ENCODE measurements around the gene DSCAML1.

DNA sequence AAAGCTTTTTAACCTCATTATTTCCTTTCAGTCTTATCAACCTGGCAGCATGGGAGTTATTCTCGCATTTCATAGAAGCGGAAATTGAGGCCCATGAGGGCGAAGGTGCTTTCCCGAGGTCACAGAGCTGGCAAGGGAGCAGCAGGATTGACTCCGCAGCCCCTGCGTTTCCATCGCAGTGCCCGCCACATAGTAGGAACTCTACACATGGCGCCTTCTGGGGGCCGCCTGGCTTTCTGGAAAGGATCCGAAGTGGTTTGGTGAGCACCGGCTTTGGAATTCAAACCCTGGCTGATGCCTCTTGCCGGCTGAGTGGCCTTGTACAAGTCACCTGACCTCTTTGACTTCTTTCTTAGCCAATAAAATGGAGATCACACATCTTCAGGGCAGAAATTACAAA, 376.0 kb downstream of the DSCAML1 start:
- no peak for TF ChIP-seq EZH2phosphoT487 (IDR thresholded peaks at IDR 0.05; ENCODE audit: insufficient read depth, low read depth)
- TF ChIP-seq EZH2 (IDR thresholded peaks at IDR 0.05; ENCODE audit: insufficient read depth, poor library complexity, severe bottlenecking): no peak
